GM19455 (cell line): ENCODE results near the gene POMT2.
A peak's percentile ranks its signal among the peaks of the same experiment; 100 is the strongest.
"Not testable (repeated sequence)": the region's sequence is repeated elsewhere in the genome, so short reads cannot be mapped to it uniquely, and the experiment has no call there.

Source experiments
- ATAC-seq: cut with Tn5 transposase; IDR thresholded peaks from one replicate; pipeline ENCODE4 v1.9.1; 2021; ENCODE audit not compliant: unreplicated experiment

Gene POMT2

GRCh38 chr14:77320238-77320935 lies at the start of gene POMT2:
TSS of gene POMT2 (minus strand) at chr14:77320883. CDS start at chr14:77320681, 202 bp downstream.
- ATAC-seq: peak; percentile 64

- no peak for ATAC-seq
Measured at GRCh38 chr14:77369285-77369684, 48.6 kb upstream of the POMT2 start.

- no peak for ATAC-seq
Measured at GRCh38 chr14:77364146-77364545, 43.5 kb upstream of the POMT2 start.

- ATAC-seq: no peak
Measured at GRCh38 chr14:77359626-77360025, 38.9 kb upstream of the POMT2 start.

DNA sequence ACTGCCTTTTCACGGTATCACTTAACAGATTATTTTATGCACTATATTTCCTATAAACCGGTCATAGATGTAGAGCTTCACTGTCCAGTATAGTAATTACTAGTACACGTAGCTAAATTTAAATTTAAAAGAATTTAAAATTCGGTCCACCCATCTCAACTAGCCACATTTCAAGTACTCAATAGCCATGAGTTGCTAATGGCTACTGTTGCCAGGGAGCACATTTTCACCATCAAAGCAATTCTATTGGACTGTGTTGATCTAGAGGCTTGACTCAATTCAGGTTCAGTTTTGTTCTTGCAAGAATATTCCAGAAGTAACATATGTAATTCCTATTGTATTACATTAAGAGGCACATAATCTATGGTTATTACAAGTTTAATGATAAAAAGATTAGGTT lies 36.2 kb upstream of the POMT2 start:
- no peak for ATAC-seq

- no peak for ATAC-seq
Measured at GRCh38 chr14:77355811-77356210, 35.1 kb upstream of the POMT2 start.

DNA sequence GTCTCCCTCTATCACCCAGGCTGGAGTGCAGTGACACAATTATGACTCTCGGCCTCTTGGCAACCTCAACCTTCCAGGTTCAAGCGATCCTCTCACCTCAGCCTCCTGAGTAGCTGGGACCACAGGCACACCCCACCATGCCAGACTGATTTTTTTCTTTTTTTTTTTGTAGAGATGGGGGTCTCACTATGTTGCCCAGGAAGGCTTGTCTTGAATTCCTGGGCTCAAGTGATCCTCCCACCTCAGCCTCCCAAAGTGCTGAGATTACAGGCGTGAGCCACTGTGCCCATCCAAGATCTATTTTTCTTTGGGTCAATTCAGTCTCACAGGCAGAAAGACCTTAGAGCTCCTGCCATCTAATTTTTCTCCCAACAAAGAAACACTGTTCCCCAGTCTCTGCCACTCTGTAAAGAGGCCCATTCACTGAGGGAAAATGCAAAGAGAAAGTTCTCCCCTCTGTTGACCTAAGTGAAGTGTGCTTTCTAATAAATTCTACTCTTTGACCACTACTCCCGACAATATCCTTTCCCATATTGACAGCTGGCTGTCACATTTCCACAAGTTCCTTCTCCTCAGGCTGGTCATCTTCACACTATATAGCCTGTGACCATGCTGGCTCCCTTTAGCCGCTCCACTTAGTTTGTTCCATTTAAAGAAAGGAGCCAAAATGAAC lies 32.9 kb upstream of the POMT2 start:
- ATAC-seq: no peak

DNA sequence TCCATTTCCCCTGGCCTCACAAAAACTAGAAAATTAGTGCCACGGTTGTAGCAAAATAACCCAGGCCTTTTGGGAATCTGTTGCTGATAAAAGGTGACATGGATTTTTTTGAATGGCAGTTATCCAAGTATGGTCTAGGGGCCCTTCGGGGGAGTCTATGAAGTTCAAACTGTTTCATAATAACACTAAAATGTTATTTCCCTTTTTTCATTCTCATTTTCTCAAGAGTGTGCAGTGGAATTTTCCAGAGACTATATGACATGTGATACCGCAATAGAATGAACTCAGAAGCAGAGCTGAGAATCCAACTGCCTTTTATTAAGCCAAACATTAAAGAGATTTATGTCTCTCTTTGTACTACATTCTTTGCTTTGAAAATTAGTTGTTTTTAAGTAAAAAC lies 27.1 kb upstream of the POMT2 start:
- no peak for ATAC-seq

- no peak for ATAC-seq
Measured at GRCh38 chr14:77346495-77346894, 25.8 kb upstream of the POMT2 start.

GRCh38 chr14:77344377-77344996 lies 23.8 kb upstream of the POMT2 start:
- ATAC-seq: no peak

GRCh38 chr14:77343662-77344061 lies 23.0 kb upstream of the POMT2 start:
- no peak for ATAC-seq

GRCh38 chr14:77342726-77343397 lies 22.2 kb upstream of the POMT2 start:
- ATAC-seq: no peak

GRCh38 chr14:77340389-77340788 lies 19.7 kb upstream of the POMT2 start:
- no peak for ATAC-seq

- ATAC-seq: no peak
Measured at GRCh38 chr14:77339407-77339806, 18.7 kb upstream of the POMT2 start.

- no peak for ATAC-seq
Measured at GRCh38 chr14:77338302-77338701, 17.6 kb upstream of the POMT2 start.

DNA sequence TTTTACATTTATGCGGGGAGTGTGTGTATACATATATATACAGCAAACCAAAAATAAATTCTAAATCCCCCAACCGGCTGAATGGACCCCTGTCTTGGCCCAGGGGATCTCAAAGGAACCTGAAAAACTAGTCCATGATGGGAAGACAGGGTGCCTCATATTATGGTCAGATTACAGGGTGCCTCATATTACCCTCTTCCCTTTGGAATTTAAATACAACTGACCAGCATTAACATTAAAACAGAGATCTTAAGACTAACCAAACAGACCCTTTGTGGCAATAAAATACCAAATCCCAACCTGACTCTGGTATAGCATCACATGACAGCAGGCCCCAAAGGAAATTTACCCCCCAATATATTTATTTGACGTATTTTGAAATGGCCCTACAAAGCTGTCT lies 17.2 kb upstream of the POMT2 start:
- ATAC-seq: no peak

DNA sequence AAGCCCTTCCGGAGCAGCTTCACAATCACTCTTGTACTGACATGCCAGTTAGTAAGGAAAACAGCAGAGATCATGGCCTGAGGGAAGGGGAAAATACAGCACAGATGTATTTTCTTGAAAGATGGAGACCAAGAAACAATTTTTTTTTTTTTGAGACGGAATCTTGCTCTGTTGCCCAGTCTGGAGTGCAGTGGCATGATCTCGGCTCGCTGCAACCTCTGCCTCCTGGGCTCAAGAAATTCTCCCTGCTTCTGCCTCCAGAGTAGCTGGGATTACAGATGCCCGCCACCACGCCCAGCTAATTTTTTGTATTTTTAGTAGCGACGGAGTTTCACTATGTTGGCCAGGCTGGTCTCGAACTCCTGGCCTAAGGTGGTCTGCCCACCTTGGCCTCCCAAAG lies 16.6 kb upstream of the POMT2 start:
- ATAC-seq: not testable (repeated sequence)

DNA sequence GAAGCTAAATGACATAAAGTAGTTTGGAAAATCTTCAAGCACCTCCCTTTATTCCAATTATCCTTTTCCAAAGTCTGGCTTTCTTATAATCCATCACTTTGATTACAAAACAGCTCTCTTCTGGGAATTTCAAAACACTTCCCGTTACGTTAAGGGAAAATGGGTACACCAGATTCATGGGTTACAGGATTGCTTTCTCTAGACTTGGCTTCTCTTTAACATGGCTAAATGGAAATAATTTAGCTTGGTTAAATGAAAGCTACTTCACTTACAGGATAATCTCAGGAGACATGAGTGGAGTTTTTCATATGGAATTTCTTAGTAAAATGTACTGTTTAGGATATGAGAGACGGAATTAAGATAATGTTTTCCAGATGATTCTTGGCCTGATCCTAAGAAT lies 14.9 kb upstream of the POMT2 start:
- ATAC-seq: no peak

DNA sequence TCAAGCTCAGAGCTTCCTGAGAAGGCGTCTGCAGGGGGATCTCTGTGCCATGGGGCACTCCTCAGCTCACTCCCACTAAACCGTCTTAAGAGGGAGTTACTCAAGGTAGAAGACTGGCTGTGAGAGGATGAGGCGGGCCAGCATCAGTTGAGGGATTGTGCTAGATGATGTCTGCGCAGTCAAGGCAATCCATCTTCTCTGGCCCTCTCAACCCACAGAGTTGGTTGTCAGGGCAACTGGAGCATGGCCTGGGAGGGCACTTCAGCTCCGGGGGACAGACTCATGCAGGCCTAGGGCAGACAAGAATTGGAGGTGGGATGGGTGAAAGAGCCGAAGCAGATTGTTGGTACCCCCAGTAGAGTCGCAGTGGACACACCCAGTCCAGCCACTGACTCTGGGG lies 9.2 kb upstream of the POMT2 start:
- no peak for ATAC-seq

GRCh38 chr14:77327111-77327510 lies 6.4 kb upstream of the POMT2 start:
- no peak for ATAC-seq

- no peak for ATAC-seq
Measured at GRCh38 chr14:77325746-77326094, 5.0 kb upstream of the POMT2 start.
